Loucy (cell line): ENCODE results near the gene HOMER3.

ENCODE experiments used
- H2AFZ ChIP-seq: fragments of 200-600 bp; sonication (generic); 2 replicates; pipeline ENCODE4 v1.6.0; 2016; ENCODE audit warnings: antibody characterized with exemption, mild to moderate bottlenecking, low read length, moderate library complexity
- H3F3A ChIP-seq: fragments of 200-600 bp; 2 replicates; pipeline ENCODE4 v1.6.0; 2016; ENCODE audit warnings: antibody characterized with exemption, low read depth, mild to moderate bottlenecking
- H3K27me3 ChIP-seq: fragments of 200-600 bp; sonication (generic); 2 replicates; pipeline ENCODE4 v1.6.1; 2014; ENCODE audit warnings: low read length, mild to moderate bottlenecking; ENCODE audit not compliant: insufficient read depth, poor library complexity, severe bottlenecking
- H3K36me3 ChIP-seq: fragments of 200-600 bp; sonication (generic); 2 replicates; pipeline ENCODE4 v1.6.1; 2016; ENCODE audit warnings: low read length; ENCODE audit not compliant: insufficient read depth
- H3K4me1 ChIP-seq: fragments of 200-600 bp; sonication (generic); 2 replicates; pipeline ENCODE4 v1.5.1; 2014; ENCODE audit warnings: low read length, mild to moderate bottlenecking; ENCODE audit not compliant: insufficient read depth, poor library complexity, severe bottlenecking
- H3K4me2 ChIP-seq: fragments of 200-600 bp; sonication (generic); 2 replicates; pipeline ENCODE4 v1.6.0; 2014; ENCODE audit warnings: antibody characterized with exemption, low read length, low read depth, mild to moderate bottlenecking; ENCODE audit not compliant: poor library complexity, severe bottlenecking
- H3K4me3 ChIP-seq: fragments of 200-600 bp; sonication (generic); 2 replicates; pipeline ENCODE4 v1.5.1; 2014; ENCODE audit warnings: low read length, mild to moderate bottlenecking, mixed read lengths; ENCODE audit not compliant: poor library complexity, severe bottlenecking
- H3K79me2 ChIP-seq: fragments of 200-600 bp; sonication (generic); 2 replicates; pipeline ENCODE4 v1.6.1; 2014; ENCODE audit warnings: low read length; ENCODE audit not compliant: insufficient read depth
- H3K9ac ChIP-seq: fragments of 200-600 bp; sonication (generic); 2 replicates; pipeline ENCODE4 v1.6.0; 2014; ENCODE audit warnings: mild to moderate bottlenecking, low read depth, low read length, moderate library complexity; ENCODE audit not compliant: poor library complexity, severe bottlenecking
- H3K9me2 ChIP-seq: fragments of 200-600 bp; sonication (generic); replicated peaks from 2 replicates; pipeline ENCODE4 v1.6.1; 2016; ENCODE audit warnings: low read depth, low read length, mixed read lengths
- H3K9me3 ChIP-seq: fragments of 200-600 bp; sonication (generic); 2 replicates; pipeline ENCODE4 v1.6.1; 2014; ENCODE audit warnings: mild to moderate bottlenecking, antibody characterized with exemption, low read length, low read depth; ENCODE audit not compliant: insufficient read depth
- H4K20me1 ChIP-seq: fragments of 200-600 bp; sonication (generic); 2 replicates; pipeline ENCODE4 v1.6.0; 2014; ENCODE audit warnings: antibody characterized with exemption, low read length, mild to moderate bottlenecking; ENCODE audit not compliant: insufficient read depth, poor library complexity, severe bottlenecking
- EZH2phosphoT487 ChIP-seq: fragments of 200-600 bp; IDR thresholded peaks from 2 replicates; pipeline ENCODE4 v1.6.1; 2018; ENCODE audit warnings: antibody characterized with exemption, mild to moderate bottlenecking, moderate library complexity, borderline replicate concordance
- TF ChIP-seq, protein P1 (sequence below): fragments of 200-600 bp; sonication (generic); conservative IDR thresholded peaks from 2 replicates; pipeline ENCODE4 v1.5.1; 2014; ENCODE audit warnings: mild to moderate bottlenecking, antibody characterized with exemption, low read length

HOMER3 gene

DNA sequence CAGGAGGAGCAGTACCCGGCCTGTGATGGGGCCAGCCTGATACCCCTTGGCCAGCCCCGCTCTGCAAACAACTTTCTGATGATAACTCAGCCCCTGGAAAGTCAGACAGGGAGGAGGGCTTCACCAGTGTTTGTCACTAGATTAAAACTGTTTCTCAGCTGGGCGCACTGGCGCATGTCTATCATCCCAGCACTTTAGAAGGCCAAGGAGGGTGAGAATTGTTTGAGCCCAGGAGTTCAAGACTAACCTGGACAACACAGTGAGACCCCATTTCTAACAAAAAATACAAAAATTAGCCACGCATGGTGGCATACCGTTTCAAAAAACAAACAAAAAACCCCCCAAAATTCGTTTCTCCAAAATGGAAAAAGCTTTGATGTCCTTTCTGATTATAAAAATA is 39.5 kb downstream of the HOMER3 start:
- H3K36me3 ChIP-seq = no peaks in the 10 kb centered on the region; the same call in 1 of the 2 replicates
- no peaks in the 10 kb centered on the region for H3K4me1 ChIP-seq

DNA sequence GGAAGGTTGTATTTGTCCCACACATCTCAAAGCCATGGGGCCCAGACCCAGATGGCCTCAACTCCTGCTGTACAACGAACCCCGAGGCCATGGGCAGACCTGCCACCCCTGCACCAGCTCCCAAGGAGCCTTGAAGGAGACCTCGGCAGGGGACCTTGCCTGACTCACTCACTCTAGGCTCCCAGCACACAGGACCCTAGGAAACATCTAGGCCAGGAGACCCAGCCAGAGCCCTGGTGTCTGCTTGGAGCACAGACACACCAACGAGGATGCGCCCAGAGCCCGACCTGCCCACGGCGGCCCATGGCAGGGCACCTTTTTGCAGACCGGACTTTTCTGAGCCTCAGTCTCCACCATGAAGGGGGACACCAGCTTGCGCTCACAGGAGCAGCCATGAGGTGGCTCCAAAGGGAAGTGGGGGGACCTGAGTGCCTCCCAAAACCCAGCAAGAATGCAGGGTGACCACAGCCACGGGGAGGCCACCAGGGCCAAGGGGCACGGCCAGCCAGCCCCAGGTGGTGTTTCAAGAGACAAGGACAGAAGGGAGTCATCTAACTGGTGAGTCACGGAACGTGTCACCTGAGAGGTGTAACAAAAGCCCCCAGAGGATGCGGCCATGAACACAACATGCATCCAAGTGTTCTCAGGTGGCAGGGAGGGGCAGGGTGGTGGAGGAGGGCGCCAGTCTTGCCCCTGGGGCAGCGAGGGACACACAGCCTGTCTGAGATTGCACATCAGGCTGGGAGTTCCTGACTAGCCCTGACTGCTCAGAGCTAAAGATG is 40.1 kb downstream of the HOMER3 start:
- no peaks in the 10 kb centered on the region for H3F3A ChIP-seq
- no peak overlapping the region for H3K4me2 ChIP-seq
- TF ChIP-seq, protein P1, sequence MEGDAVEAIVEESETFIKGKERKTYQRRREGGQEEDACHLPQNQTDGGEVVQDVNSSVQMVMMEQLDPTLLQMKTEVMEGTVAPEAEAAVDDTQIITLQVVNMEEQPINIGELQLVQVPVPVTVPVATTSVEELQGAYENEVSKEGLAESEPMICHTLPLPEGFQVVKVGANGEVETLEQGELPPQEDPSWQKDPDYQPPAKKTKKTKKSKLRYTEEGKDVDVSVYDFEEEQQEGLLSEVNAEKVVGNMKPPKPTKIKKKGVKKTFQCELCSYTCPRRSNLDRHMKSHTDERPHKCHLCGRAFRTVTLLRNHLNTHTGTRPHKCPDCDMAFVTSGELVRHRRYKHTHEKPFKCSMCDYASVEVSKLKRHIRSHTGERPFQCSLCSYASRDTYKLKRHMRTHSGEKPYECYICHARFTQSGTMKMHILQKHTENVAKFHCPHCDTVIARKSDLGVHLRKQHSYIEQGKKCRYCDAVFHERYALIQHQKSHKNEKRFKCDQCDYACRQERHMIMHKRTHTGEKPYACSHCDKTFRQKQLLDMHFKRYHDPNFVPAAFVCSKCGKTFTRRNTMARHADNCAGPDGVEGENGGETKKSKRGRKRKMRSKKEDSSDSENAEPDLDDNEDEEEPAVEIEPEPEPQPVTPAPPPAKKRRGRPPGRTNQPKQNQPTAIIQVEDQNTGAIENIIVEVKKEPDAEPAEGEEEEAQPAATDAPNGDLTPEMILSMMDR = no peak
- no peak for TF ChIP-seq EZH2phosphoT487
- no peaks in the 10 kb centered on the region for H3K79me2 ChIP-seq
- H3K9ac ChIP-seq = no peak overlapping the region
- no peaks in the 10 kb centered on the region for H3K36me3 ChIP-seq
- no peaks in the 10 kb centered on the region for H3K9me3 ChIP-seq
- H4K20me1 ChIP-seq = no peaks in the 10 kb centered on the region
- no peak overlapping the region for H2AFZ ChIP-seq
- H3K27me3 ChIP-seq = no peaks in the 10 kb centered on the region
- H3K9me2 ChIP-seq = no peaks in the 10 kb centered on the region
- H3K4me1 ChIP-seq = no peaks in the 10 kb centered on the region
- no peak overlapping the region for H3K4me3 ChIP-seq

More for the DNA sequence above, 39.5 kb downstream of the HOMER3 start:
- TF ChIP-seq, protein P1 = no peak
- TF ChIP-seq EZH2phosphoT487 = no peak
- Histone ChIP-seq H3K79me2 (no peaks in the 10 kb centered on the region), H3K27me3 (no peaks in the 10 kb centered on the region), H3K9me3 (no peaks in the 10 kb centered on the region), H2AFZ (no peak overlapping the region), H3K9me2 (no peaks in the 10 kb centered on the region), H3K4me2 (no peak overlapping the region), H4K20me1 (no peaks in the 10 kb centered on the region), H3F3A (no peaks in the 10 kb centered on the region), H3K4me3 (no peak overlapping the region), H3K9ac (no peak overlapping the region)

DNA sequence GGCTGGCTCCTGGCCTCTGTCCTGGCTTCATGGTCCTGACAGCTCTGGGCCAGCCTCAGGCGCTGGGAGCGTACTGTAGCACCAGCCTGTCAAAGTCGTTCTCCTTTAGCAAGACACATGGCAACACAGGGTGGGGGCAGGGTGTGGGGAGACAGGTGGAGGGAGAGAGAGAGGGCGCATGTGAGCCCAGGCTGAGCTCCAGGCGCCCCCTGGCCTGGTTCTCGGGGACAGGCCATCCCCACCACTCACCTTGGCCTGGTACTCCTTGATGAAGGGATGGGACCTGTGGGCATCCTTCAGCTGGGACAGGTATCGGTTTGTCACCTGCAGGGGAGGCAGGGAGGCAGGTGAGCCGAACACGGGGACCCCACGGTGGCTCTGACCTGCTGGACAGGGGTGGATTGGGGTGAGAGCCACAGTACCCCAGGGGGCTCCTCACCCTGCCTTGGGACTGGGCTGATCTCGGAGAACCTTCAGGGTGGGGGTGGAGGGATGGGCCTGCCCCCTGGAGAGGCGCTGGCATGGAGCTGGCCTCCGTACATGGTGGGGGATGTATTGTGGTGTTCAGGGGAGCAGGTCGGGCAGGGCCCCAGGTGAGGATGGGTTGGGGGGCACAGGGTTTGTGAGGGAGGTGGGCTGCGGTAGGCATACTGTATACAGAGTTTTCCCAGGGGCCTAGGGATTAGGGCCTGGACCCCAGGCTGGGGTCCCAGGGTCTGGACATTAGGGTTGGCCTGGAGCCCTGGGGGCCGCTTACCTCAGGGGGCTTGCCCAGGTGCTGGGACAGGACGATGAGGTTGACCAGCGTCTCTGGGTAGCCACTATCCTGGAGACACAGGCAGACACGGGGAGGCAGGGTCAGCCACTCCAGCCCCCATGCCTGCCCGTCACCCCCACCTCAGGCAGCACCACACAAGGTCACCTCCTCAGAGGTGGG is 41.1 kb downstream of the HOMER3 start:
- Histone ChIP-seq H3K9me2 (no peaks in the 10 kb centered on the region), H3K4me3 (no peak overlapping the region), H2AFZ (no peak overlapping the region), H3K4me1 (no peaks in the 10 kb centered on the region), H3K36me3 (no peaks in the 10 kb centered on the region), H3K79me2 (no peaks in the 10 kb centered on the region), H3F3A (no peaks in the 10 kb centered on the region), H3K4me2 (no peak overlapping the region), H3K9ac (no peak overlapping the region), H4K20me1 (no peaks in the 10 kb centered on the region), H3K27me3 (no peaks in the 10 kb centered on the region), H3K9me3 (no peaks in the 10 kb centered on the region)
- TF ChIP-seq EZH2phosphoT487 = no peak
- TF ChIP-seq, protein P1 = no peak
